H1 (cell line): ENCODE measurements around the gene HS2ST1. TPM values are rescaled to one million over a fixed set of nuclear protein-coding genes. Genes with fewer than 3 reads are reported as not detected.

Experiments
- CBX8 ChIP-seq: fragments of 300-800, 300-1000 bp; sonication (generic); IDR thresholded peaks from 2 replicates; pipeline ENCODE4 v1.7.1; 2016; ENCODE audit warnings: low read depth, low read length, borderline replicate concordance
- JUN ChIP-seq: IDR thresholded peaks from 2 replicates; pipeline ENCODE4 v1.6.1; 2011; ENCODE audit warnings: low read depth, mild to moderate bottlenecking, improper control_type of control experiment, low read length
- RXRA ChIP-seq: IDR thresholded peaks from 2 replicates; pipeline ENCODE4 v1.6.1; 2011; ENCODE audit warnings: low read depth, mild to moderate bottlenecking, low read length, moderate library complexity; ENCODE audit not compliant: insufficient read depth
- SIRT6 ChIP-seq: IDR thresholded peaks from one replicate; pipeline ENCODE4 v1.7.1; 2012; ENCODE audit warnings: low read length, inconsistent platforms
- SIX5 ChIP-seq: IDR thresholded peaks from 2 replicates; pipeline ENCODE4 v1.6.1; 2011; ENCODE audit warnings: mild to moderate bottlenecking, low read depth, low read length
- polyA plus RNA-seq, 7 experiments: library from polyadenylated mRNA; depleted of rRNA in 3 of 7; stranded (reverse) in 5 of 7; unstranded in 2 of 7; fragments of >200 nt in 5 of 7; fragments of 200-250 nt in 2 of 7; gene quantifications; 1 replicate in 5 of 7; 2 replicates in 1 of 7; 4 replicates in 1 of 7; pipeline versions ENCODE4 v1.2.1 to v1.2.3, GENCODE V29; 2011 to 2013; ENCODE audit warnings: missing spikeins in 2 of 7, mixed read lengths in 2 of 7
- total RNA-seq: library from RNA; stranded (reverse); fragmentation: NEBNext Ultra II Directional; extraction: Animal tissue kit (Norgen Biotek cat#: 25700); gene quantifications from 2 replicates; pipeline ENCODE4 v1.2.1, GENCODE V29; 2021
- TF ChIP-seq, protein P1 (sequence below): IDR thresholded peaks from 2 replicates; pipeline ENCODE4 v1.6.1; 2012; ENCODE audit warnings: inconsistent platforms

Gene HS2ST1
- total and polyA plus RNA-seq, 2 of the 8 experiments (the other 6 are each of a cell fraction or from before 2014, with no cell fraction given) = 5.2 to 28.3 TPM

DNA sequence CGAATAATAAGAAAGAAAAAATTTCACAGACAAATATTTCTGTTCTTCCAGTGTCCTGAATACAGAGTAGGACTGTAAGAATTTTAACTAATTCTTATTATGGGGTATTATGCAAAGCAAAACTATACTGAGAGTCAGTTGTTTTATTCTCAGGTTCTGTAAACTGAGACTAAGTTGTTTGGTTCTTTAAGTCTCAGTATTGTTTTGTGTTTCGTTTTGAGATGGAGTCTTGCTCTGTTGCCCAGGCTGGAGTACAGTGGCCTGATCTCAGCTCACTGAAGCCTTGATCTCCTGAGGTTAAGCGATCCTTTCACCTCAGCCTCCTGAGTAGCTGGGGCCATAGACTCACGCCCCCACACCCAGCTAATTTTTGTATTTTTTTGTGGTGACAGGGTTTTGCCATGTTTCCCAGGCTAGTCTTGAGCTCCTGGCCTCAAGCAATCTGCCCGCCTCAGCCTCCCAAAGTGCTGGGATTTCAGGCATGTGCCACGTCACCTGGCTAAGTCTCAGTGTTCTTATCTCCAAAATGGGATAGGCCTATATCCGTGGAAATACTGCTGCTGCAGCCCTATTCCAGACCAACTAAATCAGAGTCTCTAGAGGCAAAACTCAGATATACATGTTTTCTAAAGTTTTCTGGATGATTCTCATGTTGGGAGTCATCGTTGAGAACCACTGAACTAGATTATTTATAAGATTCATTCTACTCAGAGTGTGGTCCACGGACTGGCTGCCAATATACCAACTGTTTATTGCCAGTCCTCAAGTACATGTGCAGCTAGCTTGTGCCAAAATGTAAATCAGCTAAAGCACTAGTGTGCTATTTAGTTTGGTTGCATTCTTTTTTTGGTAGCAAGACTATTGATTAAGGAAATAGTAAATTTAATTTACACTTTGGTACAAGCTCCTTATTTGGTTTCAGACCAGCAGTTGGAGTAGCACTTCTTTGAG lies 116.6 kb downstream of the HS2ST1 start (continued):
- TF ChIP-seq SIX5 (no peak), JUN (no peak), CBX8 (no peak), RXRA (no peak), SIRT6 (no peak)
- TF ChIP-seq, protein P1, sequence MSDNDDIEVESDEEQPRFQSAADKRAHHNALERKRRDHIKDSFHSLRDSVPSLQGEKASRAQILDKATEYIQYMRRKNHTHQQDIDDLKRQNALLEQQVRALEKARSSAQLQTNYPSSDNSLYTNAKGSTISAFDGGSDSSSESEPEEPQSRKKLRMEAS = no peak
